Measurements from ENCODE around the gene CDH12.

DNA sequence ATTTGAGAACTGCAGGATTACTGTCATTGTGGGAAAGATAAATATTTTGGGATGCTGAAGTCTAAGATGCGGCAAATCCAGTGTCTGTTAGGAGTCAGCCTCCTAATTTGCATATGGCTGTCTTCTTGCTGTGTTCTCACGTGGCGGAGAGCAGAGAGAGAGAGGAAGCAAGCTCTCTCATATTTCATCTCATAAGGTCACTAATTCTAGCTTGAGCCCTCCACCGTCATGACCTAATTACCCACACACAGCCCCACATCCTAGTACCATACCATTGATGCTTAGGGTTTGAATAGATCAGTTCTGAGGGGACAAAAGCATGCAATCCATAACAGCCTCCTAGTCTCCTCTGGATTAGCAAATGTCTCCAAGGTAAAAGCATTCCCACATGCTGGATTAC lies 124.5 kb downstream of the CDH12 start:
- TF ChIP-seq, protein P1, sequence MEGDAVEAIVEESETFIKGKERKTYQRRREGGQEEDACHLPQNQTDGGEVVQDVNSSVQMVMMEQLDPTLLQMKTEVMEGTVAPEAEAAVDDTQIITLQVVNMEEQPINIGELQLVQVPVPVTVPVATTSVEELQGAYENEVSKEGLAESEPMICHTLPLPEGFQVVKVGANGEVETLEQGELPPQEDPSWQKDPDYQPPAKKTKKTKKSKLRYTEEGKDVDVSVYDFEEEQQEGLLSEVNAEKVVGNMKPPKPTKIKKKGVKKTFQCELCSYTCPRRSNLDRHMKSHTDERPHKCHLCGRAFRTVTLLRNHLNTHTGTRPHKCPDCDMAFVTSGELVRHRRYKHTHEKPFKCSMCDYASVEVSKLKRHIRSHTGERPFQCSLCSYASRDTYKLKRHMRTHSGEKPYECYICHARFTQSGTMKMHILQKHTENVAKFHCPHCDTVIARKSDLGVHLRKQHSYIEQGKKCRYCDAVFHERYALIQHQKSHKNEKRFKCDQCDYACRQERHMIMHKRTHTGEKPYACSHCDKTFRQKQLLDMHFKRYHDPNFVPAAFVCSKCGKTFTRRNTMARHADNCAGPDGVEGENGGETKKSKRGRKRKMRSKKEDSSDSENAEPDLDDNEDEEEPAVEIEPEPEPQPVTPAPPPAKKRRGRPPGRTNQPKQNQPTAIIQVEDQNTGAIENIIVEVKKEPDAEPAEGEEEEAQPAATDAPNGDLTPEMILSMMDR (IDR thresholded peaks at IDR 0.05), result no peak
- no peak for TF ChIP-seq POLR2A (IDR thresholded peaks at IDR 0.05)
- no peak for TF ChIP-seq EP300 (IDR thresholded peaks at IDR 0.05)

All from ovary (tissue), 3 donors.